PC-9 (cell line): ENCODE measurements around the gene STAG1.

Experiments used
- CTCF ChIP-seq: fragments of 200-600 bp; sonication (generic); conservative IDR thresholded peaks from 2 replicates; pipeline ENCODE4 v1.6.1; 2017; ENCODE audit warnings: mixed run types, antibody characterized with exemption, mild to moderate bottlenecking, moderate library complexity
- EZH2 ChIP-seq: fragments of 200-600 bp; sonication (generic); IDR thresholded peaks from 2 replicates; pipeline ENCODE4 v1.8.0; 2017; ENCODE audit warnings: antibody characterized with exemption, low read depth

GRCh38 chr3:136676009-136676408 is 76.2 kb downstream of the STAG1 start:
- TF ChIP-seq CTCF (no peak), EZH2 (no peak)
